ENCODE data around the gene KRT36.

Gene KRT36

DNA sequence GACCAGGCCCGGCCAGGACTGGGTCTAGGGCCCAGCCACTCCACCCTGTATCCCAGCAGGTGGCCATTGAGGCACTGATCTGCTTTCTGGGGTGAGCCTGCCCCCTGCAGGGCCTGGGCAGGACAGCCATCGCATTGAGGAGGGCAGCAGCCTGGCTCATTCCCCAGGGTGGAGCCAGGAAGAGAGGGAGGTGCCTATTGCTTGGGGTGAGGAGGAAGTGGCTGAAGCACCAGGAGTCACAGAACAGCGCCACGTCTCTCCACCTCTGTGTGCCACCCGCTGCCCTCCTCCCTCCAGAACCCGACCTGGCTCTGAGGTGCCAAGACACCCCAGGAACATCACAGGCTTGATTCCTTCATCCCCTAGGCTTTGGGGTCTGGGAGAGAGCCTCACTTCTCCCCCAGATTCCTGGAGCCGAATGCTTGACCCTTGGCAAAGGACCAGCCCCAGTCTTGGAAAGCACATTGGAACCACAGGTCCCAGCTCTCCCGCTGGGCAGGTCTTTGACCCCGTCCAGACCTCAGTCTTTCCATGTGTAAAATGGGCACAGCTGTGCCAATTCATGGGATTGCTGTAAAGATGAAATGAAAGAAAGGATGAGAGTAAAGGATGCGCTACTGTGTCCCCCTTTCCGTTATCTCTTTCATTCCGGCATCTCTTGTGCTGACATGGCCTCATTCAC lies 7.2 kb upstream of the KRT36 start:
- H3K27me3 ChIP-seq (ENCODE audit: control insufficient read depth in 3 of 3, insufficient read depth in 3 of 3, low read depth in 1 of 3, low read length in 3 of 3), result peaks cover 0 to 3% (median 0%) of the 10 kb centered on the region in 3 experiments
- H2AFZ ChIP-seq (ENCODE audit: low read length), result no peak overlapping the region
- H3K9me3 ChIP-seq (replicated peaks in 1 of 2; ENCODE audit: control insufficient read depth in 2 of 2, insufficient read depth in 1 of 2, low read depth in 1 of 2, low read length in 2 of 2), result no peaks in the 10 kb centered on the region
- DNase-seq (ENCODE audit: low spot score), result peak; percentile 21
- no peaks in the 10 kb centered on the region for H3K79me1 ChIP-seq (ENCODE audit: low read depth, low read length)
- no peak overlapping the region for H3K27ac ChIP-seq (replicated peaks; ENCODE audit: low read length)
- no peak overlapping the region for H3K4ac ChIP-seq (ENCODE audit: low read length)
- no peak overlapping the region for H2BK15ac ChIP-seq (ENCODE audit: low read length)
- no peak overlapping the region for H2BK120ac ChIP-seq (ENCODE audit: low read depth, low read length)
- H3K36me3 ChIP-seq (replicated peaks in 1 of 2; ENCODE audit: control insufficient read depth in 2 of 2, insufficient read depth in 2 of 2, low read length in 2 of 2), result no peaks in the 10 kb centered on the region
- peaks cover 0 to 9% of the 10 kb centered on the region in 2 donors for H3K4me1 ChIP-seq (ENCODE audit: control insufficient read depth in 2 of 2, insufficient read depth in 1 of 2, low read depth in 1 of 2, low read length in 2 of 2)
- no peak overlapping the region for H4K91ac ChIP-seq (ENCODE audit: low read depth, low read length, poor library complexity)
- no peak overlapping the region for H3K14ac ChIP-seq (ENCODE audit: low read length)
- H4K8ac ChIP-seq (ENCODE audit: low read depth, low read length), result no peak overlapping the region
- no peak overlapping the region for H3K9ac ChIP-seq (ENCODE audit: low read depth, low read length, poor library complexity)
- H2AK5ac ChIP-seq (ENCODE audit: low read depth, low read length), result no peak overlapping the region
- no peak overlapping the region for H3K4me2 ChIP-seq (ENCODE audit: insufficient read depth, low read length, poor library complexity, severe bottlenecking)
- no peak overlapping the region for H2BK5ac ChIP-seq (ENCODE audit: low read length)
- H3K18ac ChIP-seq (ENCODE audit: low read length), result no peak overlapping the region
- H3K4me3 ChIP-seq (ENCODE audit: low read length in 2 of 2), result no peak overlapping the region
- WGBS, 2 donors (ENCODE audit: extremely low coverage in 2 of 2, insufficient read length in 2 of 2, insufficient replicate concordance in 1 of 2), result no CpG with 5 or more reads among the region's 12 CpGs
- H2BK12ac ChIP-seq (ENCODE audit: low read length), result no peak overlapping the region
- no peak overlapping the region for H3K23ac ChIP-seq (ENCODE audit: low read depth, low read length, poor library complexity)

DNA sequence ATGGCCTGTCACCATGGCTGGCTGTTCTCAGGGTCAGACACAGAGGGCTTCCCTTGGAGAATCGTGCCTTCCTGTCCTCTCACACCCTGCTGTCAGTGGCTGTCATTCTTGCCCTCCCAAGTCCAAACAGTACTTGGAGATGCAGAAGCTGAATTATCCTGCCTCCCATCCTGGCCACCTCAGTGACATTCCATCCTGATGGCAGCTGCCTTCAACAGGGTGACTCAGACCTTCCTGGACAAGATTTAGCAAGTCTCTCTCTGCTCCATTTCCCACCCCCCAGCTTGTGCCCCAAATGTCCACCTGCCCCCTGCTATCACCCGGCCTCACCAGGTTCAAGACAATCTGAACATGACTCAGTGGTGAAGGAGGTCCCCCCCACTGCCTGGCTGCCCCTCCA lies 4.8 kb upstream of the KRT36 start:
- Histone ChIP-seq H2BK12ac (ENCODE audit: low read length) (no peak overlapping the region), H3K4me3 (ENCODE audit: low read length in 2 of 2) (no peak overlapping the region), H2BK5ac (ENCODE audit: low read length) (no peak overlapping the region), H3K4me1 (ENCODE audit: control insufficient read depth in 2 of 2, insufficient read depth in 1 of 2, low read depth in 1 of 2, low read length in 2 of 2) (no peaks in the 10 kb centered on the region), H3K23ac (ENCODE audit: low read depth, low read length, poor library complexity) (no peak overlapping the region), H4K91ac (ENCODE audit: low read depth, low read length, poor library complexity) (no peak overlapping the region), H3K79me1 (ENCODE audit: low read depth, low read length) (no peaks in the 10 kb centered on the region), H3K27me3 (ENCODE audit: control insufficient read depth in 3 of 3, insufficient read depth in 3 of 3, low read depth in 1 of 3, low read length in 3 of 3) (peaks cover 0 to 4% (median 0%) of the 10 kb centered on the region in 3 experiments), H3K4me2 (ENCODE audit: insufficient read depth, low read length, poor library complexity, severe bottlenecking) (no peak overlapping the region), H4K8ac (ENCODE audit: low read depth, low read length) (no peak overlapping the region), H3K9me3 (replicated peaks in 1 of 2; ENCODE audit: control insufficient read depth in 2 of 2, insufficient read depth in 1 of 2, low read depth in 1 of 2, low read length in 2 of 2) (no peaks in the 10 kb centered on the region), H2AK5ac (ENCODE audit: low read depth, low read length) (no peak overlapping the region), H3K4ac (ENCODE audit: low read length) (no peak overlapping the region), H2AFZ (ENCODE audit: low read length) (no peak overlapping the region), H2BK120ac (ENCODE audit: low read depth, low read length) (no peak overlapping the region), H3K9ac (ENCODE audit: low read depth, low read length, poor library complexity) (no peak overlapping the region), H2BK15ac (ENCODE audit: low read length) (no peak overlapping the region), H3K27ac (replicated peaks; ENCODE audit: low read length) (no peak overlapping the region), H3K18ac (ENCODE audit: low read length) (no peak overlapping the region), H3K14ac (ENCODE audit: low read length) (peak overlapping the region; percentile 65), H3K36me3 (replicated peaks in 1 of 2; ENCODE audit: control insufficient read depth in 2 of 2, insufficient read depth in 2 of 2, low read length in 2 of 2) (no peaks in the 10 kb centered on the region)
- DNase-seq (ENCODE audit: low spot score), result no peak
- WGBS, 2 donors (ENCODE audit: extremely low coverage in 2 of 2, insufficient read length in 2 of 2, insufficient replicate concordance in 1 of 2), result no CpG with 5 or more reads among the region's 2 CpGs

DNA sequence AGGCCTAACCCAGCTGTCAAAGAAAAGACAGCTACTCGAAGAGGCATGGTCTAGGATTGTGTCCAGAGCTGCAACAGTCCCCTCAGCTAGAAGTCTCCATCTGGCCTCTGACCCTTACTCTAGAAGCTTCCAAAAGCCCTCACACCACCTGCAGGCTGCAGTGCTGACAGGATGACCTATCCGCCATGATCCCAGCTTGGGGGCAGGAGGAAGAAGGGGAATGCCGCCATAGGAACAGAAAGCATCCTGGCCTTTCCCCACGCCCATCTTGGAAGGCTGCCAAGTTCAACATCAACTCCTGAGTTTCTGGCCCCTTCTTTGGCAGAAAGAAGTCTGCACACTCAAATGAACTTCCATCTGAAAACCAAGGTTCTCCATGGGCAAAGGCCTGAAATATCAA lies 3.1 kb upstream of the KRT36 start:
- no peak overlapping the region for H3K18ac ChIP-seq (ENCODE audit: low read length)
- H3K36me3 ChIP-seq (replicated peaks in 1 of 2; ENCODE audit: control insufficient read depth in 2 of 2, insufficient read depth in 2 of 2, low read length in 2 of 2), result no peaks in the 10 kb centered on the region
- no peaks in the 10 kb centered on the region for H3K79me1 ChIP-seq (ENCODE audit: low read depth, low read length)
- no peaks in the 10 kb centered on the region for H3K4me1 ChIP-seq (ENCODE audit: control insufficient read depth in 2 of 2, insufficient read depth in 1 of 2, low read depth in 1 of 2, low read length in 2 of 2)
- no peaks in the 10 kb centered on the region for H3K9me3 ChIP-seq (replicated peaks in 1 of 2; ENCODE audit: control insufficient read depth in 2 of 2, insufficient read depth in 1 of 2, low read depth in 1 of 2, low read length in 2 of 2)
- no peak overlapping the region for H2AK5ac ChIP-seq (ENCODE audit: low read depth, low read length)
- no peak overlapping the region for H4K8ac ChIP-seq (ENCODE audit: low read depth, low read length)
- no peak overlapping the region for H3K14ac ChIP-seq (ENCODE audit: low read length)
- H3K4me2 ChIP-seq (ENCODE audit: insufficient read depth, low read length, poor library complexity, severe bottlenecking), result no peak overlapping the region
- no peak overlapping the region for H2AFZ ChIP-seq (ENCODE audit: low read length)
- no peak overlapping the region for H2BK5ac ChIP-seq (ENCODE audit: low read length)
- H3K4me3 ChIP-seq (ENCODE audit: low read length in 2 of 2), result no peak overlapping the region
- DNase-seq (ENCODE audit: low spot score), result no peak
- H3K27ac ChIP-seq (replicated peaks; ENCODE audit: low read length), result no peak overlapping the region
- H2BK120ac ChIP-seq (ENCODE audit: low read depth, low read length), result no peak overlapping the region
- no peak overlapping the region for H3K9ac ChIP-seq (ENCODE audit: low read depth, low read length, poor library complexity)
- no peak overlapping the region for H4K91ac ChIP-seq (ENCODE audit: low read depth, low read length, poor library complexity)
- H2BK15ac ChIP-seq (ENCODE audit: low read length), result no peak overlapping the region
- H2BK12ac ChIP-seq (ENCODE audit: low read length), result no peak overlapping the region
- H3K27me3 ChIP-seq (ENCODE audit: control insufficient read depth in 3 of 3, insufficient read depth in 3 of 3, low read depth in 1 of 3, low read length in 3 of 3), result peaks cover 0 to 14% (median 0%) of the 10 kb centered on the region in 3 experiments
- no peak overlapping the region for H3K4ac ChIP-seq (ENCODE audit: low read length)
- H3K23ac ChIP-seq (ENCODE audit: low read depth, low read length, poor library complexity), result no peak overlapping the region
- no CpG with 5 or more reads among the region's 4 CpGs for WGBS, 2 donors (ENCODE audit: extremely low coverage in 2 of 2, insufficient read length in 2 of 2, insufficient replicate concordance in 1 of 2)

DNA sequence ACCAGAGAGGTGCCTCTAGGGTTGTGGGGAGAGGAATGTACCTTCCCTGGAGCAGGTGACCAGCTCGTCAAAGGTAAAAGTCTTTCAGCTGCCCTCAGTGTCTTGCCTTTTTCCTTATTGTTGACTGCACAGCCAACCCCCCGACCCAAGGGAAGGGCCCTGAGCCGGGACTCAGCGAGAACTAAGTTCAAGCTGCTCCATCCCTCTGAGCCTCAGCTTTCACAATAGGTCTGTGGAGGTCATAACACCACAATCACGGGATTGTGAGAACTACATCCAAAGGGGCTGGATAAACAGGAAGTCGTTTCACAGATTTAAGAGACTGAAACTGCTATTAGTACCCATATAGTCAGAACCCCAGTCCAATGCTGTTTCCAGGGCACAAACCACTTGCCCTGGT lies 2.6 kb upstream of the KRT36 start:
- H3K4me2 ChIP-seq (ENCODE audit: insufficient read depth, low read length, poor library complexity, severe bottlenecking), result no peak overlapping the region
- H3K14ac ChIP-seq (ENCODE audit: low read length), result no peak overlapping the region
- H3K27ac ChIP-seq (replicated peaks; ENCODE audit: low read length), result no peak overlapping the region
- no peak overlapping the region for H3K4ac ChIP-seq (ENCODE audit: low read length)
- H3K23ac ChIP-seq (ENCODE audit: low read depth, low read length, poor library complexity), result no peak overlapping the region
- no peak overlapping the region for H4K8ac ChIP-seq (ENCODE audit: low read depth, low read length)
- no peak overlapping the region for H3K4me3 ChIP-seq (ENCODE audit: low read length in 2 of 2)
- peaks cover 0 to 16% (median 0%) of the 10 kb centered on the region in 3 experiments for H3K27me3 ChIP-seq (ENCODE audit: control insufficient read depth in 3 of 3, insufficient read depth in 3 of 3, low read depth in 1 of 3, low read length in 3 of 3)
- no peak overlapping the region for H4K91ac ChIP-seq (ENCODE audit: low read depth, low read length, poor library complexity)
- DNase-seq (ENCODE audit: low spot score), result no peak
- no peak overlapping the region for H3K9ac ChIP-seq (ENCODE audit: low read depth, low read length, poor library complexity)
- H2BK15ac ChIP-seq (ENCODE audit: low read length), result no peak overlapping the region
- H2AFZ ChIP-seq (ENCODE audit: low read length), result no peak overlapping the region
- H2BK120ac ChIP-seq (ENCODE audit: low read depth, low read length), result no peak overlapping the region
- no peaks in the 10 kb centered on the region for H3K4me1 ChIP-seq (ENCODE audit: control insufficient read depth in 2 of 2, insufficient read depth in 1 of 2, low read depth in 1 of 2, low read length in 2 of 2)
- H2BK12ac ChIP-seq (ENCODE audit: low read length), result no peak overlapping the region
- H2AK5ac ChIP-seq (ENCODE audit: low read depth, low read length), result no peak overlapping the region
- H3K9me3 ChIP-seq (replicated peaks in 1 of 2; ENCODE audit: control insufficient read depth in 2 of 2, insufficient read depth in 1 of 2, low read depth in 1 of 2, low read length in 2 of 2), result no peaks in the 10 kb centered on the region
- no peaks in the 10 kb centered on the region for H3K79me1 ChIP-seq (ENCODE audit: low read depth, low read length)
- H2BK5ac ChIP-seq (ENCODE audit: low read length), result no peak overlapping the region
- WGBS, 2 donors (ENCODE audit: extremely low coverage in 2 of 2, insufficient read length in 2 of 2, insufficient replicate concordance in 1 of 2), result no CpG with 5 or more reads among the region's 6 CpGs
- H3K18ac ChIP-seq (ENCODE audit: low read length), result no peak overlapping the region
- H3K36me3 ChIP-seq (replicated peaks in 1 of 2; ENCODE audit: control insufficient read depth in 2 of 2, insufficient read depth in 2 of 2, low read length in 2 of 2), result no peaks in the 10 kb centered on the region

All from neuronal stem cell (in vitro differentiated cells).